ENCODE results near the gene ZKSCAN3. TPM values are rescaled to one million over a fixed set of nuclear protein-coding genes. Genes with fewer than 3 reads are reported as not detected.
"Not testable (repeated sequence)": the region's sequence is repeated elsewhere in the genome, so short reads cannot be mapped to it uniquely, and the experiment has no call there.

The ZKSCAN3 gene
- total RNA-seq, 1 donor from 2014 or later, result 7.3 TPM

DNA sequence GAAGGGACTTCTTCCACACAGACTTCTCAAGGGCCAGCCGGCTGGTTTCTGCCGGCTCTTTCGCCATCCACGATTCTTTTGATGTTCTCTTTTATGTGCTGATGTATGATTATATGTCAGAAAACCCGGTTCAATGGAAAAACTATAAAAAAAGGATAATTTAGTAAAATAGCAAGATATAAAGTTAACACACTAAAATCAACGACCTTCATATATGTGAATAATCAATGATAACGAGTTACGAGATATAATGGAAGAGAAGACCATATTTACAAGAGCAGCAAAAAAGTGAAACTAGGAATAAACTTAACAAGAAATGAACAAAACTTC lies 50.3 kb downstream of the ZKSCAN3 start:
- H3K4me1 Mint-ChIP-seq (ENCODE audit: unreplicated experiment), result peaks cover 28% of the 10 kb centered on the region
- peak overlapping the region; percentile 87 for H3K27ac Mint-ChIP-seq (ENCODE audit: unreplicated experiment)
- H3K9me3 Mint-ChIP-seq (ENCODE audit: unreplicated experiment), result peaks cover 10% of the 10 kb centered on the region
- no peak for DNase-seq (ENCODE audit: extremely low spot score, unreplicated experiment)
- H3K36me3 Mint-ChIP-seq (ENCODE audit: unreplicated experiment), result peaks cover 28% of the 10 kb centered on the region
- H3K4me3 Mint-ChIP-seq (ENCODE audit: unreplicated experiment), result peak overlapping the region; percentile 97
- peaks cover 43% of the 10 kb centered on the region for H3K27me3 Mint-ChIP-seq (ENCODE audit: unreplicated experiment)
- TF ChIP-seq, protein P1, sequence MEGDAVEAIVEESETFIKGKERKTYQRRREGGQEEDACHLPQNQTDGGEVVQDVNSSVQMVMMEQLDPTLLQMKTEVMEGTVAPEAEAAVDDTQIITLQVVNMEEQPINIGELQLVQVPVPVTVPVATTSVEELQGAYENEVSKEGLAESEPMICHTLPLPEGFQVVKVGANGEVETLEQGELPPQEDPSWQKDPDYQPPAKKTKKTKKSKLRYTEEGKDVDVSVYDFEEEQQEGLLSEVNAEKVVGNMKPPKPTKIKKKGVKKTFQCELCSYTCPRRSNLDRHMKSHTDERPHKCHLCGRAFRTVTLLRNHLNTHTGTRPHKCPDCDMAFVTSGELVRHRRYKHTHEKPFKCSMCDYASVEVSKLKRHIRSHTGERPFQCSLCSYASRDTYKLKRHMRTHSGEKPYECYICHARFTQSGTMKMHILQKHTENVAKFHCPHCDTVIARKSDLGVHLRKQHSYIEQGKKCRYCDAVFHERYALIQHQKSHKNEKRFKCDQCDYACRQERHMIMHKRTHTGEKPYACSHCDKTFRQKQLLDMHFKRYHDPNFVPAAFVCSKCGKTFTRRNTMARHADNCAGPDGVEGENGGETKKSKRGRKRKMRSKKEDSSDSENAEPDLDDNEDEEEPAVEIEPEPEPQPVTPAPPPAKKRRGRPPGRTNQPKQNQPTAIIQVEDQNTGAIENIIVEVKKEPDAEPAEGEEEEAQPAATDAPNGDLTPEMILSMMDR (IDR thresholded peaks at IDR 0.05), result no peak

DNA sequence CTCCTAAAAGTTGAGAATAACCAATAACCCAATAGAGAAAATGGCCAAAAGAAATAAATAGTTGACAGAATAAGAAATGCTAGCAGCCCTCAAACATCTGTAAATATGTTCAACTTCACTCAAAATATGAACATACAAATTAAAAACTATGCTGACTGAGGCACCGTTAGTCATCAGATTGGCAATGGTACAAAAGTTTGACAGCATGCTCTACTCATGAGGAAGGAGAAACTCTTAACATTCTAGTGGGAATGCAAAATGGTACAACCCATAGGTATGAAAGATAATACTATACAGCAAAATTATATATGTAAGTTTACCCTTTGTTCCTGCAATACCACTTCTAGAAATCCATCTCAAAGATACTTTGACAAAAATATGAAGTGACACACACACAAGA lies 51.4 kb downstream of the ZKSCAN3 start:
- Mint-ChIP-seq H3K27ac (ENCODE audit: unreplicated experiment) (no peak overlapping the region), H3K36me3 (ENCODE audit: unreplicated experiment) (peaks cover 20% of the 10 kb centered on the region), H3K4me3 (ENCODE audit: unreplicated experiment) (no peak overlapping the region), H3K9me3 (ENCODE audit: unreplicated experiment) (peaks cover 10% of the 10 kb centered on the region), H3K27me3 (ENCODE audit: unreplicated experiment) (peaks cover 51% of the 10 kb centered on the region), H3K4me1 (ENCODE audit: unreplicated experiment) (peaks cover 24% of the 10 kb centered on the region)
- no peak for DNase-seq (ENCODE audit: extremely low spot score, unreplicated experiment)
- TF ChIP-seq, protein P1 (IDR thresholded peaks at IDR 0.05), result no peak

DNA sequence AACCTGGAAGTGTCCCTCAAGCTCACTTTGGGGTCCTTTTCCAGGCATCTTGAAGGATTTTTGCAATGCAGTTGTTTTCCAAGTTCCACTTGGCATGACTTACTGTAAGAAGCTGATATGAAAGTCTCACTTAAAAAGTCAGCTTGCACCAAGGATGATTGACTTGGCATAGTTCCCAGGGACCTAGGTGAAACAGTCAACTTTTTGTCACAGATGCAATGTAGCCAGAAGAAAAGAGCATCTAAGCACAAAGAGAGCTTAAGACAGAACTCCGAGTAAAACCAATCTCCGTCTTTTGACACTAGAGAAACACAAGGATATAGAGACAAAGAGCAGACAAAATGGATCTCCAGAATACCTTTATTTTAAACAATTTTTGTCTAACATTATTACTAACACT lies 52.5 kb downstream of the ZKSCAN3 start:
- H3K4me3 Mint-ChIP-seq (ENCODE audit: unreplicated experiment), result no peak overlapping the region
- H3K9me3 Mint-ChIP-seq (ENCODE audit: unreplicated experiment), result peaks cover 10% of the 10 kb centered on the region
- H3K36me3 Mint-ChIP-seq (ENCODE audit: unreplicated experiment), result peaks cover 15% of the 10 kb centered on the region
- peaks cover 18% of the 10 kb centered on the region for H3K4me1 Mint-ChIP-seq (ENCODE audit: unreplicated experiment)
- H3K27me3 Mint-ChIP-seq (ENCODE audit: unreplicated experiment), result peaks cover 59% of the 10 kb centered on the region
- H3K27ac Mint-ChIP-seq (ENCODE audit: unreplicated experiment), result no peak overlapping the region
- DNase-seq (ENCODE audit: extremely low spot score, unreplicated experiment), result no peak
- TF ChIP-seq, protein P1 (IDR thresholded peaks at IDR 0.05), result no peak

DNA sequence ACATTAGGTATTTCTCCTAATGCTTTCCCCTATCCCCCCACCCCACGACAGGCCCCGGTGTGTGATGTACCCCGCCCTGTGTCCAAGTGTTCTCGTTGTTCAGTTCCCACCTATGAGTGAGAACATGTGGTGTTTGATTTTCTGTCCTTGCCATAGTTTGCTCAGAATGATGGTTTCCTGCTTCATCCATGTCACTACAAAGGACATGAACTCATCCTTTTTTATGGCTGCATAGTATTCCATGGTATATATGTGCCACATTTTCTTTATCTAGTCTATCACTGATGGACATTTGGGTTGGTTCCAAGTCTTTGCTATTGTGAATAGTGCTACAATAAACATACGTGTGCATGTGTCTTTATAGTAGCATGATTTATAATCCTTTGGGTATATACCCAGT lies 54.2 kb downstream of the ZKSCAN3 start:
- H3K27me3 Mint-ChIP-seq (ENCODE audit: unreplicated experiment), result peaks cover 67% of the 10 kb centered on the region
- H3K36me3 Mint-ChIP-seq (ENCODE audit: unreplicated experiment); H3K4me3 Mint-ChIP-seq (ENCODE audit: unreplicated experiment); H3K27ac Mint-ChIP-seq (ENCODE audit: unreplicated experiment); DNase-seq (ENCODE audit: extremely low spot score, unreplicated experiment); H3K4me1 Mint-ChIP-seq (ENCODE audit: unreplicated experiment): not testable (repeated sequence)
- H3K9me3 Mint-ChIP-seq (ENCODE audit: unreplicated experiment), result peaks cover 10% of the 10 kb centered on the region

DNA sequence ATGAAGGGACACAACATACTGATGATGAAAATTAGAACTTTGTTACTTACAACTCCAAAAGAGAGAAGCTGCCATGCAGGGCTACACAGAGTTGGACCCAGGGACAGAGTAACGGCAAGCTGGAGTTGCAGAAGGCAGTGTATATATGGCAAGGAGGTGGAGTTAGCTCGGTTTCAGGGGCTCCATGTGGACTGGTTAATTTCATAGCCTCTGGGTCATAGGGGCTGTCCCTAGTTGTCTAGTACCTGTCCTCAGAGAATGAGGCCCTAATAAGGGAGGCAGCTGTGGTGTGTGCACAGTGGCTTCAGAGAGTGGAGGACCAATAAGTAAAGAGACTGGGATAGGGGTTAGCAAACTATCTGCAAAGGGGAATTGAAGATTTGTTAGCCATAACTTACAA lies 57.7 kb downstream of the ZKSCAN3 start:
- Mint-ChIP-seq H3K36me3 (ENCODE audit: unreplicated experiment) (no peaks in the 10 kb centered on the region), H3K27ac (ENCODE audit: unreplicated experiment) (no peak overlapping the region), H3K4me3 (ENCODE audit: unreplicated experiment) (no peak overlapping the region), H3K9me3 (ENCODE audit: unreplicated experiment) (peaks cover 12% of the 10 kb centered on the region), H3K27me3 (ENCODE audit: unreplicated experiment) (peaks cover 61% of the 10 kb centered on the region), H3K4me1 (ENCODE audit: unreplicated experiment) (no peaks in the 10 kb centered on the region)
- DNase-seq (ENCODE audit: extremely low spot score, unreplicated experiment), result no peak
- TF ChIP-seq, protein P1 (IDR thresholded peaks at IDR 0.05), result no peak
